PC-9 (cell line): ENCODE results near the gene ASF1A.

ENCODE experiments used
- CTCF ChIP-seq: fragments of 200-600 bp; sonication (generic); conservative IDR thresholded peaks from 2 replicates; pipeline ENCODE4 v1.6.1; 2017; ENCODE audit warnings: mixed run types, antibody characterized with exemption, mild to moderate bottlenecking, moderate library complexity
- EZH2 ChIP-seq: fragments of 200-600 bp; sonication (generic); IDR thresholded peaks from 2 replicates; pipeline ENCODE4 v1.8.0; 2017; ENCODE audit warnings: antibody characterized with exemption, low read depth

- no peak for TF ChIP-seq CTCF
- TF ChIP-seq EZH2, result no peak
Measured at GRCh38 chr6:118856301-118856700, 37.7 kb upstream of the ASF1A start.
